Upper lobe of left lung (tissue), 4 donors: Measurements from ENCODE around the gene CACNA2D1.

Experiments
- CTCF ChIP-seq, 6 experiments: fragments of 450-650 bp in 4 of 6; fragments of 200-600 bp in 2 of 6; sonication (generic) in 2 of 6; IDR thresholded peaks; one replicate each; pipeline ENCODE4 v1.5.1; 2016 to 2019; ENCODE audit warnings: antibody characterized with exemption in 6 of 6
- EP300 ChIP-seq, 4 donors: sonication (generic); formaldehyde crosslinking; IDR thresholded peaks; one replicate each; pipeline ENCODE4 v1.5.1; 2017; ENCODE audit warnings: antibody characterized with exemption in 4 of 4, control low read depth in 2 of 4
- POLR2AphosphoS5 ChIP-seq, 2 donors: sonication (generic); formaldehyde crosslinking; IDR thresholded peaks; one replicate each; pipeline ENCODE4 v1.5.1; 2017; ENCODE audit warnings: antibody characterized with exemption in 2 of 2

GRCh38 chr7:82410461-82410860 lies 33.1 kb downstream of the CACNA2D1 start:
- no peak for TF ChIP-seq CTCF (IDR thresholded peaks at IDR 0.05)
- no peak for TF ChIP-seq POLR2AphosphoS5 (IDR thresholded peaks at IDR 0.05)
- no peak for TF ChIP-seq EP300 (IDR thresholded peaks at IDR 0.05)
